HEK293T (cell line): ENCODE results near the gene FTSJ3.

Source experiments
- ARNT ChIP-seq: fragments of 450-650 bp; IDR thresholded peaks from 2 replicates; pipeline ENCODE4 v1.6.1; 2017; ENCODE audit warnings: mild to moderate bottlenecking
- BHLHE40 ChIP-seq: fragments of 450-650 bp; IDR thresholded peaks from 2 replicates; pipeline ENCODE4 v1.6.1; 2016; ENCODE audit warnings: mild to moderate bottlenecking, moderate library complexity, borderline replicate concordance
- CTBP1 ChIP-seq: fragments of 450-650 bp; IDR thresholded peaks from 2 replicates; pipeline ENCODE4 v1.6.1; 2016; ENCODE audit warnings: borderline replicate concordance
- FOXA1 ChIP-seq: fragments of 450-650 bp; IDR thresholded peaks from 2 replicates; pipeline ENCODE4 v1.6.1; 2016; ENCODE audit warnings: mild to moderate bottlenecking
- FOXK2 ChIP-seq: fragments of 450-650 bp; IDR thresholded peaks from 2 replicates; pipeline ENCODE4 v1.6.1; 2016; ENCODE audit warnings: mild to moderate bottlenecking
- FOXM1 ChIP-seq: fragments of 450-650 bp; IDR thresholded peaks from 2 replicates; pipeline ENCODE4 v1.6.1; 2017; ENCODE audit warnings: mild to moderate bottlenecking, borderline replicate concordance
- HDGF ChIP-seq: fragments of 450-650 bp; IDR thresholded peaks from 2 replicates; pipeline ENCODE4 v1.6.1; 2017; ENCODE audit warnings: antibody characterized with exemption, borderline replicate concordance
- L3MBTL2 ChIP-seq: fragments of 450-650 bp; conservative IDR thresholded peaks from 2 replicates; pipeline ENCODE4 v1.6.1; 2016; ENCODE audit warnings: mild to moderate bottlenecking
- LEF1 ChIP-seq: fragments of 450-650 bp; IDR thresholded peaks from 2 replicates; pipeline ENCODE4 v1.6.1; 2017; ENCODE audit warnings: mild to moderate bottlenecking, borderline replicate concordance
- NFRKB ChIP-seq: fragments of 450-650 bp; IDR thresholded peaks from 2 replicates; pipeline ENCODE4 v1.6.1; 2016; ENCODE audit warnings: mild to moderate bottlenecking, moderate library complexity
- SP1 ChIP-seq: fragments of 450-650 bp; IDR thresholded peaks from 2 replicates; pipeline ENCODE4 v1.6.1; 2017
- SUZ12 ChIP-seq: fragments of 450-650 bp; IDR thresholded peaks from 2 replicates; pipeline ENCODE4 v1.6.1; 2016; ENCODE audit warnings: mild to moderate bottlenecking
- TARDBP ChIP-seq: fragments of 450-650 bp; IDR thresholded peaks from 2 replicates; pipeline ENCODE4 v1.6.1; 2016

DNA sequence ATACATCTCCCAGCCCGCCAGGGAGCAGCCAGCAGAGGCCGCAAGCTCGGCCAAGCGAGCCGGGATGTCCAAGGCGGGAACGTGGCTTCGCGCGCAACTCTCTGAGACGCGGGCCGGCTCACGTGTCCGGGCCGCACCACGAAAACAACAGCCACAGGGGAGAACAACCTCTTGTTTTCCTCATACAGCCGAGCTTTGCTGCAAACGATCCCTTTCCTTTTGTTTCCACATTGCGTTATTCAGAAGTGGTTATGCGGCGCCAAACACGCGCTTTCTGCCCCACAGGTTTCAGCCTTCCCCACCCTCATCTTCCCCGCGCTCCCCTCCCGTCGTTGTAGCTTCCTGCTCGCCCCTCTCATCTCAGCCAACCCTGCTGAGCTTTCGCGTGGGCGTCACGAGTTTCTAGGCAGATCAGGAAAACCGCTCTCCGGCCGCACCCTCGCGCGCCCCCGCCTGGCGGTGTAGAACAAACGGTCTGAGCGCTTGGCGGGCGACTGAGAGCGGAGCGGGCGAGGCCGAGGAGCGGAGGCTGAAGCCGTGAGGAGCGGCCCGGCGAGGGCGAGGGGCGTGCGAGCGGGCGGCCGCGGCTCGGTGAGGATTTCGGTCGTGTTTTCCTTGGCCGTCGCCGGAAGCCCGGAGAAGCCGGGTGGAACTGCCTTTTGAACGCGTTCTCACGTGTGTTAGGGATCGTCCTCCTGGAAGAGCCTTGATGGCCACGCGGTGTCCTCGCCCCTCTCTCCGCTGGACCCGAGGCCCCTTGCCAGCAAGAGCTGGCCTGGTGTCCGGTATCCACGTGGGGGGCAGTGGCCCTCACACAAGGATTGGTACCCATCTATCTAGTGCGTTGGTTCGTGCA lies 21.6 kb upstream of the FTSJ3 start:
- no peak for TF ChIP-seq SUZ12
- TF ChIP-seq CTBP1: no peak
- no peak; the same call in 1 of the 2 replicates for TF ChIP-seq TARDBP
- TF ChIP-seq FOXM1: peak; percentile 96
- no peak for TF ChIP-seq NFRKB
- no peak for TF ChIP-seq LEF1
- TF ChIP-seq L3MBTL2: peak; percentile 100
- TF ChIP-seq SP1: no peak; the same call in 1 of the 2 replicates
- no peak for TF ChIP-seq FOXK2
- peak; percentile 97 for TF ChIP-seq BHLHE40
- TF ChIP-seq FOXA1: no peak
- no peak for TF ChIP-seq HDGF
- no peak for TF ChIP-seq ARNT
